Measurements from ENCODE around the gene CDH20. TPM values are rescaled to one million over a fixed set of nuclear protein-coding genes. Genes with fewer than 3 reads are reported as not detected.

CDH20 gene
- total RNA-seq, 6 experiments from 2014 or later, result not detected

DNA sequence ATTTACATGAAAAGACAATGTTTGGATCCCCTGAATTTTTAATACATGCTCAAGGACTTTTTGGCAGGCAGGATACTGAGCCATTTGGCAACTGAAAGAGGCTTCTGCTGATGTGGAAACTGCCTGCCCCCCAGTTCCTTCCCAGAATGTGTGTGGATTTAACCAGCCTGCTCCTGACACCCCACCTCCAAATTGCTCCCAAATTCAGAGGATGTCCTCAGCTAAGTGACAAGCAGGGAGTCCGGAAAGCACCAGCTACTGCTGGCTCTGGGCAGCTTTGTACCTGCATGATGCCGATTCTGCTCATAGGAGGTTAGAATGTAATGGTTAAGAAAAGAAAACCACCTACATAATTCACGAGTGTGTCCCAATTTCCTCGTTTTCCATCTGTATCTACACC is 197.5 kb downstream of the CDH20 start:
- no peaks in the 10 kb centered on the region for H3K27me3 ChIP-seq
- no peak for DNase-seq
- ATAC-seq, result no peak
- H3K9me3 ChIP-seq, result no peaks in the 10 kb centered on the region
- intact Hi-C loops (cut with DNase I), result no loop called here
- TF ChIP-seq, protein P1, sequence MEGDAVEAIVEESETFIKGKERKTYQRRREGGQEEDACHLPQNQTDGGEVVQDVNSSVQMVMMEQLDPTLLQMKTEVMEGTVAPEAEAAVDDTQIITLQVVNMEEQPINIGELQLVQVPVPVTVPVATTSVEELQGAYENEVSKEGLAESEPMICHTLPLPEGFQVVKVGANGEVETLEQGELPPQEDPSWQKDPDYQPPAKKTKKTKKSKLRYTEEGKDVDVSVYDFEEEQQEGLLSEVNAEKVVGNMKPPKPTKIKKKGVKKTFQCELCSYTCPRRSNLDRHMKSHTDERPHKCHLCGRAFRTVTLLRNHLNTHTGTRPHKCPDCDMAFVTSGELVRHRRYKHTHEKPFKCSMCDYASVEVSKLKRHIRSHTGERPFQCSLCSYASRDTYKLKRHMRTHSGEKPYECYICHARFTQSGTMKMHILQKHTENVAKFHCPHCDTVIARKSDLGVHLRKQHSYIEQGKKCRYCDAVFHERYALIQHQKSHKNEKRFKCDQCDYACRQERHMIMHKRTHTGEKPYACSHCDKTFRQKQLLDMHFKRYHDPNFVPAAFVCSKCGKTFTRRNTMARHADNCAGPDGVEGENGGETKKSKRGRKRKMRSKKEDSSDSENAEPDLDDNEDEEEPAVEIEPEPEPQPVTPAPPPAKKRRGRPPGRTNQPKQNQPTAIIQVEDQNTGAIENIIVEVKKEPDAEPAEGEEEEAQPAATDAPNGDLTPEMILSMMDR (IDR thresholded peaks at IDR 0.05), result no peak
- no peak for TF ChIP-seq POLR2A (IDR thresholded peaks at IDR 0.05)
- 57% methylated on average over 4 of the region's 4 CpGs for WGBS (ENCODE audit: insufficient coverage, low coverage, low lambda C conversion rate, missing lambda C conversion rate)
- no peak overlapping the region for H3K4me3 ChIP-seq
- no peaks in the 10 kb centered on the region for H3K36me3 ChIP-seq
- H3K4me1 ChIP-seq, result no peaks in the 10 kb centered on the region
- no peak overlapping the region for H3K27ac ChIP-seq

- H3K27me3 ChIP-seq, result no peaks in the 10 kb centered on the region
- no peak for TF ChIP-seq POLR2A (IDR thresholded peaks at IDR 0.05)
- TF ChIP-seq, protein P1 (IDR thresholded peaks at IDR 0.05), result no peak
- H3K4me1 ChIP-seq, result no peaks in the 10 kb centered on the region
- H3K4me3 ChIP-seq, result no peak overlapping the region
- 65% methylated on average over 6 of the region's 6 CpGs for WGBS (ENCODE audit: insufficient coverage, low coverage, low lambda C conversion rate, missing lambda C conversion rate)
- H3K36me3 ChIP-seq, result no peaks in the 10 kb centered on the region
- no peak overlapping the region for H3K27ac ChIP-seq
- no peaks in the 10 kb centered on the region for H3K9me3 ChIP-seq
- ATAC-seq, result no peak
- intact Hi-C loops (cut with DNase I), result no loop called here
- DNase-seq, result no peak
Observed at GRCh38 chr18:61531182-61531581, 198.0 kb downstream of the CDH20 start.

GRCh38 chr18:61531891-61532290 is 198.7 kb downstream of the CDH20 start:
- Histone ChIP-seq H3K9me3 (no peaks in the 10 kb centered on the region), H3K36me3 (no peaks in the 10 kb centered on the region), H3K27me3 (no peaks in the 10 kb centered on the region), H3K27ac (no peak overlapping the region), H3K4me1 (no peaks in the 10 kb centered on the region), H3K4me3 (no peak overlapping the region)
- ATAC-seq, result peak in 1 of 4 donors; percentile 51
- 27% methylated on average over 2 of the region's 2 CpGs for WGBS (ENCODE audit: insufficient coverage, low coverage, low lambda C conversion rate, missing lambda C conversion rate)
- TF ChIP-seq, protein P1 (IDR thresholded peaks at IDR 0.05), result no peak
- TF ChIP-seq POLR2A (IDR thresholded peaks at IDR 0.05), result no peak
- intact Hi-C loops (cut with DNase I), result no loop called here
- no peak for DNase-seq

DNA sequence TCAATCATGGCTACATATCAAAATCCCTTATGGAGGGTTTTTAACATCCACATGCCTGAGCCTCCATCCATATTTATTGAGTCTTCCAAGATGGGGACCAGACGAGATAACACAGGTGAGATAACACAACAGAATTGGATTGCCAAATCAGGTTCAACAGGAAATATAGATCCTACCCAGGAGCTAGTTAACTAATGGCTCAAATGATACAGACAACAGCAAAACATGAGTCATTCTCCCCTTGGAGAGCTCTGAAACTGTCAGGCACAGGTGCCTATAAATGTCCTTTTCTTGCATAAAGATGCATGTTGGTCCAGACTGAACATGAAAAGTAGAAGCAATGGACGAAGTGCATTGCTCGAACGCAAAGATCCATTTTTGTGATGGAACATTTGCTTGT is 202.2 kb downstream of the CDH20 start:
- no peak overlapping the region for H3K4me3 ChIP-seq
- intact Hi-C loops (cut with DNase I), result no loop called here
- 74% methylated on average over 4 of the region's 4 CpGs for WGBS (ENCODE audit: insufficient coverage, low coverage, low lambda C conversion rate, missing lambda C conversion rate)
- no peaks in the 10 kb centered on the region for H3K9me3 ChIP-seq
- no peaks in the 10 kb centered on the region for H3K27me3 ChIP-seq
- no peaks in the 10 kb centered on the region for H3K36me3 ChIP-seq
- DNase-seq (no peak), ATAC-seq (no peak)
- H3K27ac ChIP-seq, result no peak overlapping the region
- no peak for TF ChIP-seq POLR2A (IDR thresholded peaks at IDR 0.05)
- TF ChIP-seq, protein P1 (IDR thresholded peaks at IDR 0.05), result no peak
- no peaks in the 10 kb centered on the region for H3K4me1 ChIP-seq

DNA sequence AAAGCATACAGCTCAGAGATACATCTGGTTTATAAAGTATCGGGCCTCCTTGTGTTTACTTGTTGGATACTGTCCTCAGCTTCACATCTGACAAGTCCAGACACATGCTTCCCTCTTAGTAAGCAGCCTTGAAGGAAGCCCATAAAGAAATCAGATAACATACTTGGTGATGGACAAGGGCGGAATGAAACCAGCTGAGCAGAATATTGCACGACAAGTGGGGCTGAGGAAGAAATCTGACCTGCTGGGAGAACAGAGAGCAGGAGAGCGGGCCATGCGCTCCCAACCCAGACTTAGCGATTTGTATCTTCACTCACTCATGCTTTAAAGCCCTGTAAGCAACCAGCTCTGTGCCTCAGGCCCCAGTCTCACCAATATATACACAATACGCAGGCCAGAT is 208.4 kb downstream of the CDH20 start:
- Histone ChIP-seq H3K36me3 (no peaks in the 10 kb centered on the region), H3K4me1 (no peaks in the 10 kb centered on the region), H3K27me3 (no peaks in the 10 kb centered on the region), H3K9me3 (no peaks in the 10 kb centered on the region), H3K4me3 (no peak overlapping the region), H3K27ac (no peak overlapping the region)
- intact Hi-C loops (cut with DNase I), result no loop called here
- TF ChIP-seq POLR2A (IDR thresholded peaks at IDR 0.05), result no peak
- TF ChIP-seq, protein P1 (IDR thresholded peaks at IDR 0.05), result no peak
- DNase-seq, result no peak
- no peak for ATAC-seq
- WGBS (ENCODE audit: insufficient coverage, low coverage, low lambda C conversion rate, missing lambda C conversion rate), result 87% methylated on average over 4 of the region's 7 CpGs
